ENCODE data around the gene UQCRC1.

Gene UQCRC1

GRCh38 chr3:48609088-48610005 is at the start of gene UQCRC1 (continued):
- no peak for TF ChIP-seq ZNF394 (tag by site-specific recombination; IDR thresholded peaks at IDR 0.05; ENCODE audit: borderline replicate concordance)
- TF ChIP-seq ZNF555 (tag by site-specific recombination; conservative IDR thresholded peaks at IDR 0.05), result no peak
- no peak for TF ChIP-seq HOXC10 (CRISPR knock-in tag; IDR thresholded peaks at IDR 0.05)
- TF ChIP-seq ZNF48 (tag by site-specific recombination; IDR thresholded peaks at IDR 0.05), result no peak
- TF ChIP-seq PBX3 (CRISPR knock-in tag; IDR thresholded peaks at IDR 0.05), result no peak
- no peak for TF ChIP-seq ZNF571 (tag by site-specific recombination; IDR thresholded peaks at IDR 0.05)
- TF ChIP-seq ZNF26 (tag by site-specific recombination; IDR thresholded peaks at IDR 0.05), result no peak
- no peak for TF ChIP-seq ZNF677 (tag by site-specific recombination; IDR thresholded peaks at IDR 0.05)
- no peak for TF ChIP-seq ZNF398 (tag by site-specific recombination; IDR thresholded peaks at IDR 0.05)
- TF ChIP-seq ZXDB (tag by site-specific recombination; IDR thresholded peaks at IDR 0.05), result peak; percentile 65
- no peak for TF ChIP-seq ZNF16 (tag by site-specific recombination; IDR thresholded peaks at IDR 0.05; ENCODE audit: low read depth)
- no peak for TF ChIP-seq PRDM6 (tag by site-specific recombination; IDR thresholded peaks at IDR 0.05)
- TF ChIP-seq ZNF501 (tag by site-specific recombination; IDR thresholded peaks at IDR 0.05), result peak; percentile 65; the same call in 1 of the 2 replicates
- TF ChIP-seq YY1 (tag by site-specific recombination; IDR thresholded peaks at IDR 0.05), result peak; percentile 91
- TF ChIP-seq BCL6B (tag by site-specific recombination; IDR thresholded peaks at IDR 0.05), result no peak
- peak; percentile 100 for TF ChIP-seq SCRT2 (tag by site-specific recombination; IDR thresholded peaks at IDR 0.05)
- TF ChIP-seq ZBTB17 (tag by site-specific recombination; IDR thresholded peaks at IDR 0.05), result peak; percentile 29
- TF ChIP-seq SP7 (tag by site-specific recombination; IDR thresholded peaks at IDR 0.05), result no peak
- TF ChIP-seq INSM2 (tag by site-specific recombination; IDR thresholded peaks at IDR 0.05), result no peak
- TF ChIP-seq ZNF639 (tag by site-specific recombination; IDR thresholded peaks at IDR 0.05), result no peak
- TF ChIP-seq ZNF596 (tag by site-specific recombination; IDR thresholded peaks at IDR 0.05), result no peak
- TF ChIP-seq CTCF (tag by site-specific recombination; IDR thresholded peaks at IDR 0.05), result peak; percentile 92
- TF ChIP-seq ZNF174 (tag by site-specific recombination; IDR thresholded peaks at IDR 0.05), result no peak
- TF ChIP-seq GLI2 (tag by site-specific recombination; IDR thresholded peaks at IDR 0.05; ENCODE audit: borderline replicate concordance, low read depth), result no peak
- no peak for TF ChIP-seq ZNF175 (tag by site-specific recombination; IDR thresholded peaks at IDR 0.05)
- no peak for TF ChIP-seq ZSCAN16 (tag by site-specific recombination; IDR thresholded peaks at IDR 0.05)
- no peak for TF ChIP-seq KLF10 (tag by site-specific recombination; IDR thresholded peaks at IDR 0.05)
